HG02642 (cell line): Measurements from ENCODE around the gene COG4.
"Not testable (repeated sequence)": the region's sequence is repeated elsewhere in the genome, so short reads cannot be mapped to it uniquely, and the experiment has no call there.

ENCODE experiments used
- ATAC-seq: cut with Tn5 transposase; IDR thresholded peaks from one replicate; pipeline ENCODE4 v1.9.1; 2021; ENCODE audit warnings: mild to moderate bottlenecking; ENCODE audit not compliant: unreplicated experiment, poor library complexity

The COG4 gene

GRCh38 chr16:70523076-70523742, at the start of gene COG4:
TSS of gene COG4 (minus strand) at chr16:70523554. CDS start at chr16:70523543, 11 bp downstream.
- peak; percentile 77 for ATAC-seq

- no peak for ATAC-seq
Observed at GRCh38 chr16:70572926-70573270, 49.5 kb upstream of the COG4 start.

- no peak for ATAC-seq
Observed at GRCh38 chr16:70572050-70572925, 48.9 kb upstream of the COG4 start.

GRCh38 chr16:70571623-70572022, 48.3 kb upstream of the COG4 start:
- no peak for ATAC-seq

- ATAC-seq: no peak
Observed at GRCh38 chr16:70570967-70571570, 47.7 kb upstream of the COG4 start.

GRCh38 chr16:70569752-70570151, 46.4 kb upstream of the COG4 start:
- no peak for ATAC-seq

- ATAC-seq: no peak
Observed at GRCh38 chr16:70568601-70569237, 45.4 kb upstream of the COG4 start.

- ATAC-seq: no peak
Observed at GRCh38 chr16:70565053-70565452, 41.7 kb upstream of the COG4 start.

GRCh38 chr16:70563636-70564035, 40.3 kb upstream of the COG4 start:
- no peak for ATAC-seq

- ATAC-seq: no peak
Observed at GRCh38 chr16:70561623-70562022, 38.3 kb upstream of the COG4 start.

GRCh38 chr16:70556063-70556462, 32.7 kb upstream of the COG4 start:
- no peak for ATAC-seq

- ATAC-seq: no peak
Observed at GRCh38 chr16:70553645-70554044, 30.3 kb upstream of the COG4 start.

GRCh38 chr16:70552675-70553074, 29.3 kb upstream of the COG4 start:
- ATAC-seq: no peak

- ATAC-seq: no peak
Observed at GRCh38 chr16:70551788-70552187, 28.4 kb upstream of the COG4 start.

- no peak for ATAC-seq
Observed at GRCh38 chr16:70550082-70550481, 26.7 kb upstream of the COG4 start.

GRCh38 chr16:70548936-70549335, 25.6 kb upstream of the COG4 start:
- no peak for ATAC-seq

GRCh38 chr16:70544548-70544947, 21.2 kb upstream of the COG4 start:
- ATAC-seq: no peak

GRCh38 chr16:70540994-70541393, 17.6 kb upstream of the COG4 start:
- no peak for ATAC-seq

GRCh38 chr16:70534971-70535370, 11.6 kb upstream of the COG4 start:
- ATAC-seq: no peak

- not testable (repeated sequence) for ATAC-seq
Observed at GRCh38 chr16:70529954-70530353, 6.6 kb upstream of the COG4 start.
